Measurements from ENCODE around the gene NFIB.

DNA sequence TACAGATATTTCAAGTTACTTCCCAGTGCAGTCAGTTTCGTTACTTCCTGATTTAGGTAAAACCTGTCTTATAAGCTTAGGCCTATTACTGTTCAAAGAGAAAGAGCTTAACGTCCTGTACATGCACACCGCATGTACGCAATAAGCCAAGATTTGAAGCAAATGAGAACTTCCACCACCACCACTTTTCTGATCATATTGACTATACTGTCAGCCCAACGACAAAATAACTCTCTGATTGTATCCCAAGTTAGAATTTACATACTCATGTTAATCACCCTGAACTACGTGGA is 5.1 kb downstream of the NFIB start:
- TF ChIP-seq TAF1 (IDR thresholded peaks at IDR 0.05; ENCODE audit: low read depth, low read length) = no peak
- no peak for TF ChIP-seq POLR2AphosphoS5 (IDR thresholded peaks at IDR 0.05; ENCODE audit: low read depth, low read length)
